Liver (tissue), 9 donors: ENCODE results near the gene SMARCB1. TPM values are rescaled to one million over a fixed set of nuclear protein-coding genes. Genes with fewer than 3 reads are reported as not detected.
A peak's percentile ranks its signal among the peaks of the same experiment; 100 is the strongest.

Experiments used
- DNase-seq: peaks from one replicate; pipeline ENCODE4 v3.0.0-alpha.2; 2017; ENCODE audit warnings: low spot score
- H3K27ac ChIP-seq, 2 donors: one replicate each; pipeline ENCODE4 v1.7.0; 2013; ENCODE audit warnings: inconsistent platforms in 2 of 2, low read length in 2 of 2, control low read depth in 1 of 2, low read depth in 1 of 2, mild to moderate bottlenecking in 1 of 2
- H3K27me3 ChIP-seq, 4 donors: one replicate each; pipeline versions ENCODE4 v1.6.1 to v1.7.0; 2013; ENCODE audit warnings: low read length in 3 of 4, inconsistent platforms in 1 of 4, mild to moderate bottlenecking in 1 of 4, moderate library complexity in 1 of 4; ENCODE audit not compliant: control insufficient read depth in 4 of 4, insufficient read depth in 4 of 4
- H3K36me3 ChIP-seq, 4 donors: one replicate each; pipeline versions ENCODE4 v1.6.1 to v1.7.0; 2013; ENCODE audit warnings: low read length in 3 of 4, mild to moderate bottlenecking in 3 of 4, low read depth in 1 of 4, moderate library complexity in 1 of 4; ENCODE audit not compliant: control insufficient read depth in 4 of 4, insufficient read depth in 3 of 4
- H3K4me1 ChIP-seq, 4 donors: one replicate each; pipeline versions ENCODE4 v1.6.1 to v1.7.0; 2013; ENCODE audit warnings: low read length in 3 of 4, mild to moderate bottlenecking in 3 of 4, moderate library complexity in 1 of 4; ENCODE audit not compliant: control insufficient read depth in 4 of 4, insufficient read depth in 4 of 4
- H3K4me3 ChIP-seq, 3 donors: one replicate each; pipeline versions ENCODE4 v1.6.1 to v1.7.0; 2013; ENCODE audit warnings: low read length in 3 of 3, control low read depth in 1 of 3, low read depth in 1 of 3, mild to moderate bottlenecking in 1 of 3
- H3K9ac ChIP-seq, 2 donors: one replicate each; pipeline ENCODE4 v1.7.0; 2013; ENCODE audit warnings: low read length in 2 of 2, mild to moderate bottlenecking in 2 of 2, moderate library complexity in 2 of 2, control low read depth in 1 of 2, low read depth in 1 of 2
- H3K9me3 ChIP-seq, 4 donors: one replicate each; pipeline versions ENCODE4 v1.6.1 to v1.7.0; 2013; ENCODE audit warnings: low read length in 3 of 4; ENCODE audit not compliant: control insufficient read depth in 4 of 4
- FOXA1 ChIP-seq: IDR thresholded peaks from 2 replicates; pipeline ENCODE4 v1.6.1; 2016; ENCODE audit warnings: antibody characterized with exemption
- GABPA ChIP-seq, 2 donors: IDR thresholded peaks in 1 of 2; conservative IDR thresholded peaks in 1 of 2; 2 replicates each; pipeline ENCODE4 v1.6.1; 2016; ENCODE audit warnings: antibody characterized with exemption in 2 of 2, mild to moderate bottlenecking in 1 of 2, moderate library complexity in 1 of 2
- HNF4A ChIP-seq, 2 donors: conservative IDR thresholded peaks; 2 replicates each; pipeline ENCODE4 v1.6.1; 2016; ENCODE audit warnings: antibody characterized with exemption in 2 of 2, mild to moderate bottlenecking in 2 of 2
- HNF4G ChIP-seq: IDR thresholded peaks from 2 replicates; pipeline ENCODE4 v1.6.1; 2016; ENCODE audit warnings: antibody characterized with exemption
- JUND ChIP-seq, 2 donors: IDR thresholded peaks; 2 replicates each; pipeline ENCODE4 v1.6.1; 2016; ENCODE audit warnings: antibody characterized with exemption in 2 of 2
- NR2F2 ChIP-seq: IDR thresholded peaks from 2 replicates; pipeline ENCODE4 v1.6.1; 2016; ENCODE audit warnings: antibody characterized with exemption
- RXRA ChIP-seq, 2 donors: IDR thresholded peaks; 2 replicates each; pipeline ENCODE4 v1.6.1; 2017 to 2018; ENCODE audit warnings: antibody characterized with exemption in 2 of 2, mild to moderate bottlenecking in 1 of 2
- SP1 ChIP-seq: IDR thresholded peaks from 2 replicates; pipeline ENCODE4 v1.6.1; 2018; ENCODE audit warnings: antibody characterized with exemption, mild to moderate bottlenecking
- TAF1 ChIP-seq: conservative IDR thresholded peaks from 2 replicates; pipeline ENCODE4 v1.6.1; 2016; ENCODE audit warnings: antibody characterized with exemption, mild to moderate bottlenecking
- YY1 ChIP-seq: IDR thresholded peaks from 2 replicates; pipeline ENCODE4 v1.6.1; 2016; ENCODE audit warnings: antibody characterized with exemption, mild to moderate bottlenecking
- WGBS: extraction: QIAGEN DNeasy Blood & Tissue Kit; methylation state at CpG from one replicate; pipeline ENCODE4 v1.1.7; 2013; 5-methylcytosine and 5-hydroxymethylcytosine counted together
- polyA plus RNA-seq, 2 donors: library from polyadenylated mRNA; stranded (reverse) in 1 of 2; unstranded in 1 of 2; fragments of 200-250 nt in 1 of 2; fragments of >200 nt in 1 of 2; fragmentation: Nextera tagmentation in 1 of 2; extraction: Ambion mirVana in 1 of 2; gene quantifications; one replicate each; pipeline versions ENCODE4 v1.2.1 to v1.2.3, GENCODE V29; 2013 to 2015
- total RNA-seq, 2 donors: library from RNA; depleted of rRNA; stranded (reverse); fragments of >200 nt; gene quantifications; one replicate each; pipeline ENCODE4 v1.2.3, GENCODE V29; 2014
- TF ChIP-seq, protein P1 (sequence below): IDR thresholded peaks from 2 replicates; pipeline ENCODE4 v1.6.1; 2016; ENCODE audit warnings: antibody characterized with exemption
- TF ChIP-seq, protein P2 (sequence below): IDR thresholded peaks from 2 replicates; pipeline ENCODE4 v1.6.1; 2016; ENCODE audit warnings: antibody characterized with exemption, mild to moderate bottlenecking
- TF ChIP-seq, protein P3 (sequence below): IDR thresholded peaks from 2 replicates; pipeline ENCODE4 v1.6.1; 2016; ENCODE audit warnings: antibody characterized with exemption
- TF ChIP-seq, protein P4 (sequence below): IDR thresholded peaks from 2 replicates; pipeline ENCODE4 v1.6.1; 2016; ENCODE audit warnings: antibody characterized with exemption
- donor health status: healthy.
- donor health status: healthy.
- donor health status: healthy.
- donor health status: healthy.
- donor health status: healthy.

Gene SMARCB1
- total RNA-seq (10 to 100 TPM; 15.1 to 19.4 TPM), polyA plus RNA-seq (10 to 100 TPM; 18.8 to 22.5 TPM)

DNA sequence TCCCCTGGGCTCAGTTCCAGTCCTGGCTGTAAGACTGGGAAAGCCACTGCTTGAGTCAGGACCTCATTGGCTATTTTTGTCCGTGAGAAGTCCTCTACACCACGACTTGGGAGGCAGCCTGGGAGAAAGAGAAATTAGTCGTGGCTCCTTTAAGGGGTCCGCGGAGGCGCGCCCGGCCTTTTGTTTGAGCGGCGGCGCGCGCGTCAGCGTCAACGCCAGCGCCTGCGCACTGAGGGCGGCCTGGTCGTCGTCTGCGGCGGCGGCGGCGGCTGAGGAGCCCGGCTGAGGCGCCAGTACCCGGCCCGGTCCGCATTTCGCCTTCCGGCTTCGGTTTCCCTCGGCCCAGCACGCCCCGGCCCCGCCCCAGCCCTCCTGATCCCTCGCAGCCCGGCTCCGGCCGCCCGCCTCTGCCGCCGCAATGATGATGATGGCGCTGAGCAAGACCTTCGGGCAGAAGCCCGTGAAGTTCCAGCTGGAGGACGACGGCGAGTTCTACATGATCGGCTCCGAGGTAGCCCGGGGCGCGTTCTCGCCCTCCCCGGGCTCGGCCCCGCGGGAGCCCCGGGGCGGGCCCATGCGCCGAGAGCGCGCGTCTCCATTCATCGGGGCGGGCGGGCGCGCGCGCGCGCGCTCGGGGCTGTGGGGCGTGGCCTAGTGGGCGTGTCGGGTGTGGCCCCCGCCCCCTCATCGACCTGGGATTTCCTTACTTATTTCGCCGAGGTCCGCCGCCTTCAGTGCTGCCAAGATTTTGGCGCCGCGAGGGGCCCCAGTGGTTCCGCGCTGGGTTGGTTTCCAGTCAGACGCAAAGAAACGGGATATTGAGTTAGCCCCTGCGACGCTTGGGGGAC, at the start of gene SMARCB1:
SMARCB1 (plus strand) TSS at position 215 of the 848 bp plus-strand sequence; CDS start at position 419, 204 bp downstream.
- peak within 1 kb of the TSS; percentile 57 to 77 for H3K9ac ChIP-seq
- DNase-seq = peak; percentile 92
- WGBS = under 1% methylated on average over 97 of the region's 97 CpGs
- H3K36me3 ChIP-seq = no peaks in the 10 kb centered on the region
- peak within 1 kb of the TSS; percentile 99 to 100 for H3K27ac ChIP-seq
- H3K4me3 ChIP-seq = peak within 1 kb of the TSS; percentile 76 to 85 (median 83)
- no peaks in the 10 kb centered on the region for H3K9me3 ChIP-seq
- TF ChIP-seq HNF4G (no peak), HNF4A (conservative IDR thresholded peaks at IDR 0.05) (peak in 1 of 2 donors; percentile 14), RXRA (IDR thresholded peaks at IDR 0.05) (no peak), YY1 (no peak), SP1 (peak; percentile 36), JUND (IDR thresholded peaks at IDR 0.05) (no peak), TAF1 (no peak), FOXA1 (no peak), NR2F2 (peak; percentile 24), GABPA (IDR thresholded peaks at IDR 0.05 in 1 of 2, conservative IDR thresholded peaks at IDR 0.05 in 1 of 2) (no peak)
- TF ChIP-seq, protein P1, sequence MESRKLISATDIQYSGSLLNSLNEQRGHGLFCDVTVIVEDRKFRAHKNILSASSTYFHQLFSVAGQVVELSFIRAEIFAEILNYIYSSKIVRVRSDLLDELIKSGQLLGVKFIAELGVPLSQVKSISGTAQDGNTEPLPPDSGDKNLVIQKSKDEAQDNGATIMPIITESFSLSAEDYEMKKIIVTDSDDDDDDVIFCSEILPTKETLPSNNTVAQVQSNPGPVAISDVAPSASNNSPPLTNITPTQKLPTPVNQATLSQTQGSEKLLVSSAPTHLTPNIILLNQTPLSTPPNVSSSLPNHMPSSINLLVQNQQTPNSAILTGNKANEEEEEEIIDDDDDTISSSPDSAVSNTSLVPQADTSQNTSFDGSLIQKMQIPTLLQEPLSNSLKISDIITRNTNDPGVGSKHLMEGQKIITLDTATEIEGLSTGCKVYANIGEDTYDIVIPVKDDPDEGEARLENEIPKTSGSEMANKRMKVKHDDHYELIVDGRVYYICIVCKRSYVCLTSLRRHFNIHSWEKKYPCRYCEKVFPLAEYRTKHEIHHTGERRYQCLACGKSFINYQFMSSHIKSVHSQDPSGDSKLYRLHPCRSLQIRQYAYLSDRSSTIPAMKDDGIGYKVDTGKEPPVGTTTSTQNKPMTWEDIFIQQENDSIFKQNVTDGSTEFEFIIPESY = no peak
- TF ChIP-seq, protein P2, sequence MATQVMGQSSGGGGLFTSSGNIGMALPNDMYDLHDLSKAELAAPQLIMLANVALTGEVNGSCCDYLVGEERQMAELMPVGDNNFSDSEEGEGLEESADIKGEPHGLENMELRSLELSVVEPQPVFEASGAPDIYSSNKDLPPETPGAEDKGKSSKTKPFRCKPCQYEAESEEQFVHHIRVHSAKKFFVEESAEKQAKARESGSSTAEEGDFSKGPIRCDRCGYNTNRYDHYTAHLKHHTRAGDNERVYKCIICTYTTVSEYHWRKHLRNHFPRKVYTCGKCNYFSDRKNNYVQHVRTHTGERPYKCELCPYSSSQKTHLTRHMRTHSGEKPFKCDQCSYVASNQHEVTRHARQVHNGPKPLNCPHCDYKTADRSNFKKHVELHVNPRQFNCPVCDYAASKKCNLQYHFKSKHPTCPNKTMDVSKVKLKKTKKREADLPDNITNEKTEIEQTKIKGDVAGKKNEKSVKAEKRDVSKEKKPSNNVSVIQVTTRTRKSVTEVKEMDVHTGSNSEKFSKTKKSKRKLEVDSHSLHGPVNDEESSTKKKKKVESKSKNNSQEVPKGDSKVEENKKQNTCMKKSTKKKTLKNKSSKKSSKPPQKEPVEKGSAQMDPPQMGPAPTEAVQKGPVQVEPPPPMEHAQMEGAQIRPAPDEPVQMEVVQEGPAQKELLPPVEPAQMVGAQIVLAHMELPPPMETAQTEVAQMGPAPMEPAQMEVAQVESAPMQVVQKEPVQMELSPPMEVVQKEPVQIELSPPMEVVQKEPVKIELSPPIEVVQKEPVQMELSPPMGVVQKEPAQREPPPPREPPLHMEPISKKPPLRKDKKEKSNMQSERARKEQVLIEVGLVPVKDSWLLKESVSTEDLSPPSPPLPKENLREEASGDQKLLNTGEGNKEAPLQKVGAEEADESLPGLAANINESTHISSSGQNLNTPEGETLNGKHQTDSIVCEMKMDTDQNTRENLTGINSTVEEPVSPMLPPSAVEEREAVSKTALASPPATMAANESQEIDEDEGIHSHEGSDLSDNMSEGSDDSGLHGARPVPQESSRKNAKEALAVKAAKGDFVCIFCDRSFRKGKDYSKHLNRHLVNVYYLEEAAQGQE = peak; percentile 93
- TF ChIP-seq, protein P3, sequence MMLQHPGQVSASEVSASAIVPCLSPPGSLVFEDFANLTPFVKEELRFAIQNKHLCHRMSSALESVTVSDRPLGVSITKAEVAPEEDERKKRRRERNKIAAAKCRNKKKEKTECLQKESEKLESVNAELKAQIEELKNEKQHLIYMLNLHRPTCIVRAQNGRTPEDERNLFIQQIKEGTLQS = no peak
- H3K27me3 ChIP-seq = no peaks in the 10 kb centered on the region
- peaks cover 12 to 42% (median 31%) of the 10 kb centered on the region in 4 donors for H3K4me1 ChIP-seq

DNA sequence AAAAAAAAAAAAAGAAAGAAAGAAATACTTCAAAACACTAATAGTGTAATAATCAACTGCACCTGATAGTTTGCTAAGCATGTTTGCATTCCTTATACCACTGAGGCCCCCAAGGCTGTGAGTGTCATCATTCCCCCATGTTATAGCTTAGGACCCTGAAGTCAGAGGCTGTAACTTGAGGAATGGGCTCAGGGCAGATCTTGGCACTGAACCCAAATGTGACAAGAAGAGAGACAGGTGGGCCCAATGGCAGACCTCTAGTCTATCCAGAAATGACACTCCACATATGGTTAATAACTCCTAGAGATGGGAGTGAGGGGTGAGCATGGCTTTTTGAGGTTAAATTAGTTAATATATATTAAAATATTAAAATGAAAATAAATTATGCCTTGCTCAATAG, 49.1 kb upstream of the SMARCB1 start:
- peaks cover 0 to 7% (median under 1%) of the 10 kb centered on the region in 4 donors for H3K36me3 ChIP-seq
- H3K9me3 ChIP-seq = no peaks in the 10 kb centered on the region
- no peak overlapping the region for H3K27ac ChIP-seq
- peaks cover 0 to 2% (median 0%) of the 10 kb centered on the region in 4 donors for H3K27me3 ChIP-seq
- H3K4me3 ChIP-seq = no peak overlapping the region
- H3K4me1 ChIP-seq = no peaks in the 10 kb centered on the region
- TF ChIP-seq FOXA1 (no peak), GABPA (IDR thresholded peaks at IDR 0.05 in 1 of 2, conservative IDR thresholded peaks at IDR 0.05 in 1 of 2) (no peak), JUND (IDR thresholded peaks at IDR 0.05) (no peak)
- TF ChIP-seq, protein P2 = no peak
- TF ChIP-seq, protein P4, sequence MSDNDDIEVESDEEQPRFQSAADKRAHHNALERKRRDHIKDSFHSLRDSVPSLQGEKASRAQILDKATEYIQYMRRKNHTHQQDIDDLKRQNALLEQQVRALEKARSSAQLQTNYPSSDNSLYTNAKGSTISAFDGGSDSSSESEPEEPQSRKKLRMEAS = no peak
- DNase-seq = no peak
- H3K9ac ChIP-seq = no peak overlapping the region
